Ammon's horn (tissue), 1 donor: ENCODE measurements around the gene TRIM27.
"Not testable (repeated sequence)": the region's sequence is repeated elsewhere in the genome, so short reads cannot be mapped to it uniquely, and the experiment has no call there.

Experiments used
- DNase-seq: peaks from one replicate; pipeline ENCODE4 v3.0.0-alpha.2; 2016; ENCODE audit warnings: low spot score

The TRIM27 gene

GRCh38 chr6:28941684-28942448, 18.1 kb upstream of the TRIM27 start:
- DNase-seq, result no peak

- peak; percentile 90 for DNase-seq
Observed at GRCh38 chr6:28940858-28941683, 17.3 kb upstream of the TRIM27 start.

GRCh38 chr6:28940294-28940857, 16.6 kb upstream of the TRIM27 start:
- DNase-seq, result peak; percentile 61

GRCh38 chr6:28933069-28933468, 9.3 kb upstream of the TRIM27 start:
- DNase-seq, result no peak

- no peak for DNase-seq
Observed at GRCh38 chr6:28929887-28930620, 6.3 kb upstream of the TRIM27 start.

- not testable (repeated sequence) for DNase-seq
Observed at GRCh38 chr6:28929339-28929738, 5.6 kb upstream of the TRIM27 start.

- no peak for DNase-seq
Observed at GRCh38 chr6:28927846-28928245, 4.1 kb upstream of the TRIM27 start.

- DNase-seq, result peak; percentile 40
Observed at GRCh38 chr6:28922821-28923317, 916 bp downstream of the TRIM27 start.

- no peak for DNase-seq
Observed at GRCh38 chr6:28922004-28922820, 1.6 kb downstream of the TRIM27 start.

GRCh38 chr6:28920281-28920680, 3.5 kb downstream of the TRIM27 start:
- no peak for DNase-seq

- DNase-seq, result no peak
Observed at GRCh38 chr6:28914941-28915340, 8.8 kb downstream of the TRIM27 start.

- DNase-seq, result no peak
Observed at GRCh38 chr6:28910901-28911690, 12.7 kb downstream of the TRIM27 start.

- no peak for DNase-seq
Observed at GRCh38 chr6:28907394-28907793, 16.4 kb downstream of the TRIM27 start.

- no peak for DNase-seq
Observed at GRCh38 chr6:28906669-28907068, 17.1 kb downstream of the TRIM27 start.

- no peak for DNase-seq
Observed at GRCh38 chr6:28903686-28904085, 20.1 kb downstream of the TRIM27 start.

GRCh38 chr6:28901831-28902230, 22.0 kb downstream of the TRIM27 start:
- DNase-seq, result no peak

GRCh38 chr6:28900577-28901256, 23.1 kb downstream of the TRIM27 start:
- no peak for DNase-seq

GRCh38 chr6:28898710-28898965, 25.1 kb downstream of the TRIM27 start:
- DNase-seq, result no peak

GRCh38 chr6:28897369-28897745, 26.4 kb downstream of the TRIM27 start:
- no peak for DNase-seq
